Mesenchymal stem cell (in vitro differentiated cells and primary cell): ENCODE measurements around the gene AGXT.

ENCODE experiments used
- DNase-seq: peaks from one replicate; pipeline ENCODE4 v3.0.0-alpha.2; 2013
- H2AFZ ChIP-seq: one replicate; pipeline ENCODE4 v1.6.1; 2013; ENCODE audit warnings: low read depth, mild to moderate bottlenecking, control low read depth, inconsistent platforms, low read length, moderate library complexity
- H2AK5ac ChIP-seq: 2 replicates; pipeline ENCODE4 v1.6.1; 2013; ENCODE audit warnings: low read length, moderate library complexity, mild to moderate bottlenecking, inconsistent platforms; ENCODE audit not compliant: severe bottlenecking
- H2BK120ac ChIP-seq: one replicate; pipeline ENCODE4 v1.6.1; 2013; ENCODE audit warnings: low read depth, mild to moderate bottlenecking, inconsistent platforms, low read length, moderate library complexity
- H2BK12ac ChIP-seq, 2 experiments: one replicate each; pipeline ENCODE4 v1.6.1; 2013; ENCODE audit warnings: inconsistent platforms in 2 of 2, low read length in 2 of 2, mild to moderate bottlenecking in 2 of 2, moderate library complexity in 2 of 2, control low read depth in 1 of 2
- H2BK15ac ChIP-seq: one replicate; pipeline ENCODE4 v1.6.1; 2013; ENCODE audit warnings: mild to moderate bottlenecking, low read depth, inconsistent platforms; ENCODE audit not compliant: poor library complexity, severe bottlenecking
- H2BK5ac ChIP-seq: 2 replicates; pipeline ENCODE4 v1.6.1; 2013; ENCODE audit warnings: low read depth, mild to moderate bottlenecking, low read length, control low read depth, inconsistent platforms; ENCODE audit not compliant: poor library complexity, severe bottlenecking
- H3K14ac ChIP-seq, 2 experiments: one replicate each; pipeline ENCODE4 v1.6.1; 2013; ENCODE audit warnings: inconsistent platforms in 2 of 2, low read length in 2 of 2, control low read depth in 1 of 2, mild to moderate bottlenecking in 1 of 2, moderate library complexity in 1 of 2
- H3K18ac ChIP-seq, 2 experiments: one replicate each; pipeline ENCODE4 v1.6.1; 2013; ENCODE audit warnings: inconsistent platforms in 2 of 2, low read length in 2 of 2, control low read depth in 1 of 2, low read depth in 1 of 2, mild to moderate bottlenecking in 1 of 2
- H3K23ac ChIP-seq, 2 experiments: one replicate each; pipeline ENCODE4 v1.6.1; 2013; ENCODE audit warnings: inconsistent platforms in 2 of 2, low read length in 2 of 2, mild to moderate bottlenecking in 2 of 2, moderate library complexity in 2 of 2, control low read depth in 1 of 2
- H3K27ac ChIP-seq: 2 replicates; pipeline ENCODE4 v1.5.1; 2013; ENCODE audit warnings: mild to moderate bottlenecking, moderate library complexity, low read length, control low read depth, inconsistent platforms; ENCODE audit not compliant: poor library complexity, severe bottlenecking
- H3K27me3 ChIP-seq, 2 experiments: 2 replicates each; pipeline versions ENCODE4 v1.6.1 to v1.7.0; 2013; ENCODE audit warnings: low read length in 2 of 2, mild to moderate bottlenecking in 2 of 2, moderate library complexity in 2 of 2, control low read depth in 1 of 2, inconsistent platforms in 1 of 2; ENCODE audit not compliant: control insufficient read depth in 1 of 2, insufficient read depth in 1 of 2
- H3K36me3 ChIP-seq, 2 experiments: 2 replicates each; pipeline versions ENCODE4 v1.6.1 to v1.7.0; 2013; ENCODE audit warnings: low read length in 2 of 2, control low read depth in 1 of 2, inconsistent platforms in 1 of 2, low read depth in 1 of 2, mild to moderate bottlenecking in 1 of 2; ENCODE audit not compliant: insufficient read depth in 2 of 2, control insufficient read depth in 1 of 2
- H3K4ac ChIP-seq, 2 experiments: one replicate each; pipeline ENCODE4 v1.6.1; 2013; ENCODE audit warnings: inconsistent platforms in 2 of 2, low read length in 2 of 2, mild to moderate bottlenecking in 2 of 2, moderate library complexity in 2 of 2, control low read depth in 1 of 2, low read depth in 1 of 2
- H3K4me1 ChIP-seq: 2 replicates; pipeline ENCODE4 v1.6.1; 2013; ENCODE audit warnings: low read depth, low read length, control low read depth; ENCODE audit not compliant: control insufficient read depth, insufficient read depth
- H3K4me2 ChIP-seq: 2 replicates; pipeline ENCODE4 v1.6.1; 2013; ENCODE audit warnings: low read length, mild to moderate bottlenecking, inconsistent platforms; ENCODE audit not compliant: poor library complexity, severe bottlenecking
- H3K4me3 ChIP-seq, 2 experiments: 2 replicates each; pipeline versions ENCODE4 v1.5.1 to v1.7.0; 2013; ENCODE audit warnings: low read length in 2 of 2, mild to moderate bottlenecking in 2 of 2, control low read depth in 1 of 2, low read depth in 1 of 2; ENCODE audit not compliant: insufficient read depth in 1 of 2
- H3K79me1 ChIP-seq: replicated peaks from 2 replicates; pipeline ENCODE4 v1.6.1; 2013; ENCODE audit warnings: mild to moderate bottlenecking, control low read depth, low read length, inconsistent platforms; ENCODE audit not compliant: poor library complexity, severe bottlenecking
- H3K9ac ChIP-seq: 2 replicates; pipeline ENCODE4 v1.7.0; 2013; ENCODE audit warnings: mild to moderate bottlenecking, low read length, moderate library complexity
- H3K9me3 ChIP-seq: 2 replicates; pipeline ENCODE4 v1.7.0; 2013; ENCODE audit warnings: mild to moderate bottlenecking, low read length; ENCODE audit not compliant: control insufficient read depth
- H4K8ac ChIP-seq: one replicate; pipeline ENCODE4 v1.6.1; 2013; ENCODE audit warnings: inconsistent platforms, mild to moderate bottlenecking, low read length, moderate library complexity
- H4K91ac ChIP-seq: one replicate; pipeline ENCODE4 v1.6.1; 2013; ENCODE audit warnings: mild to moderate bottlenecking, low read length, inconsistent platforms
- WGBS: methylation state at CpG from one replicate; pipeline ENCODE4 v1.1.7; 2013; ENCODE audit warnings: mixed read lengths; 5-methylcytosine and 5-hydroxymethylcytosine counted together

The AGXT gene

GRCh38 chr2:240856151-240856980, 12.3 kb upstream of the AGXT start:
- H2AFZ ChIP-seq, result no peak overlapping the region
- no peak overlapping the region for H4K91ac ChIP-seq
- H3K23ac ChIP-seq, result no peak overlapping the region
- H3K4ac ChIP-seq, result no peak overlapping the region
- H3K4me1 ChIP-seq, result peaks cover 3% of the 10 kb centered on the region
- H2BK15ac ChIP-seq, result no peak overlapping the region
- no peak overlapping the region for H3K9ac ChIP-seq
- no peak overlapping the region for H3K14ac ChIP-seq
- H3K27me3 ChIP-seq, result peaks cover 28 to 29% of the 10 kb centered on the region in 2 experiments
- H3K4me2 ChIP-seq, result no peak overlapping the region
- no peak overlapping the region for H3K27ac ChIP-seq
- H4K8ac ChIP-seq, result no peak overlapping the region
- H3K9me3 ChIP-seq, result peaks cover 13% of the 10 kb centered on the region
- no peaks in the 10 kb centered on the region for H3K79me1 ChIP-seq
- 59% methylated on average over 17 of the region's 21 CpGs for WGBS
- H2AK5ac ChIP-seq, result no peak overlapping the region
- H2BK12ac ChIP-seq, result no peak overlapping the region
- DNase-seq, result no peak
- H2BK120ac ChIP-seq, result no peak overlapping the region
- no peak overlapping the region for H3K18ac ChIP-seq
- H3K4me3 ChIP-seq, result no peak overlapping the region
- H2BK5ac ChIP-seq, result no peak overlapping the region
- H3K36me3 ChIP-seq, result no peaks in the 10 kb centered on the region

- H2BK12ac ChIP-seq, result no peak overlapping the region
- no peak overlapping the region for H3K4ac ChIP-seq
- H2BK15ac ChIP-seq, result no peak overlapping the region
- H3K18ac ChIP-seq, result no peak overlapping the region
- 80% methylated on average over 17 of the region's 21 CpGs for WGBS
- H3K4me1 ChIP-seq, result peaks cover 3% of the 10 kb centered on the region
- H3K36me3 ChIP-seq, result no peaks in the 10 kb centered on the region
- no peak overlapping the region for H4K8ac ChIP-seq
- H4K91ac ChIP-seq, result no peak overlapping the region
- H2BK120ac ChIP-seq, result no peak overlapping the region
- peaks cover 25 to 29% of the 10 kb centered on the region in 2 experiments for H3K27me3 ChIP-seq
- H3K14ac ChIP-seq, result no peak overlapping the region
- H2BK5ac ChIP-seq, result no peak overlapping the region
- no peak overlapping the region for H2AFZ ChIP-seq
- H3K4me3 ChIP-seq, result no peak overlapping the region
- no peak overlapping the region for H2AK5ac ChIP-seq
- no peak overlapping the region for H3K9ac ChIP-seq
- H3K9me3 ChIP-seq, result peaks cover 13% of the 10 kb centered on the region
- H3K79me1 ChIP-seq, result no peaks in the 10 kb centered on the region
- no peak overlapping the region for H3K27ac ChIP-seq
- no peak for DNase-seq
- no peak overlapping the region for H3K4me2 ChIP-seq
- H3K23ac ChIP-seq, result no peak overlapping the region
Observed at GRCh38 chr2:240857039-240858008, 11.3 kb upstream of the AGXT start.

- Histone ChIP-seq H3K4me1 (peaks cover 3% of the 10 kb centered on the region), H3K4me2 (no peak overlapping the region), H3K79me1 (no peaks in the 10 kb centered on the region), H2AK5ac (no peak overlapping the region), H4K91ac (no peak overlapping the region), H2AFZ (no peak overlapping the region), H3K4me3 (no peak overlapping the region), H2BK12ac (no peak overlapping the region), H3K23ac (no peak overlapping the region), H3K27ac (no peak overlapping the region), H3K27me3 (peaks cover 29 to 33% of the 10 kb centered on the region in 2 experiments), H3K36me3 (no peaks in the 10 kb centered on the region), H3K18ac (no peak overlapping the region), H2BK120ac (no peak overlapping the region), H3K9ac (no peak overlapping the region), H2BK5ac (no peak overlapping the region), H3K14ac (no peak overlapping the region), H3K9me3 (peaks cover 13% of the 10 kb centered on the region), H2BK15ac (no peak overlapping the region), H4K8ac (no peak overlapping the region), H3K4ac (no peak overlapping the region)
- no peak for DNase-seq
- WGBS, result 82% methylated on average over 13 of the region's 13 CpGs
Observed at GRCh38 chr2:240858321-240858720, 10.3 kb upstream of the AGXT start.

- no peak overlapping the region for H3K4me3 ChIP-seq
- no peak overlapping the region for H2BK12ac ChIP-seq
- no peak overlapping the region for H2AK5ac ChIP-seq
- H2BK5ac ChIP-seq, result no peak overlapping the region
- no peaks in the 10 kb centered on the region for H3K79me1 ChIP-seq
- no peak overlapping the region for H3K18ac ChIP-seq
- WGBS, result 78% methylated on average over 10 of the region's 10 CpGs
- H3K9ac ChIP-seq, result no peak overlapping the region
- H2BK15ac ChIP-seq, result no peak overlapping the region
- no peak overlapping the region for H4K8ac ChIP-seq
- H4K91ac ChIP-seq, result no peak overlapping the region
- H3K14ac ChIP-seq, result no peak overlapping the region
- H2AFZ ChIP-seq, result no peak overlapping the region
- no peak overlapping the region for H3K27ac ChIP-seq
- no peak overlapping the region for H2BK120ac ChIP-seq
- peaks cover 13% of the 10 kb centered on the region for H3K9me3 ChIP-seq
- no peak for DNase-seq
- H3K27me3 ChIP-seq, result peaks cover 29 to 38% of the 10 kb centered on the region in 2 experiments
- no peak overlapping the region for H3K23ac ChIP-seq
- H3K36me3 ChIP-seq, result no peaks in the 10 kb centered on the region
- no peak overlapping the region for H3K4me2 ChIP-seq
- no peak overlapping the region for H3K4ac ChIP-seq
- peaks cover 3% of the 10 kb centered on the region for H3K4me1 ChIP-seq
Observed at GRCh38 chr2:240858871-240859270, 9.8 kb upstream of the AGXT start.
